NB4 (cell line): Measurements from ENCODE around the gene PIP5K1C.

Source experiments
- TF ChIP-seq, protein P1 (sequence below): IDR thresholded peaks from one replicate; pipeline ENCODE4 v1.5.1; 2012; ENCODE audit warnings: low read depth, low read length
- TF ChIP-seq, protein P2 (sequence below): IDR thresholded peaks from 2 replicates; pipeline ENCODE4 v1.6.1; 2011; ENCODE audit warnings: low read depth, low read length

DNA sequence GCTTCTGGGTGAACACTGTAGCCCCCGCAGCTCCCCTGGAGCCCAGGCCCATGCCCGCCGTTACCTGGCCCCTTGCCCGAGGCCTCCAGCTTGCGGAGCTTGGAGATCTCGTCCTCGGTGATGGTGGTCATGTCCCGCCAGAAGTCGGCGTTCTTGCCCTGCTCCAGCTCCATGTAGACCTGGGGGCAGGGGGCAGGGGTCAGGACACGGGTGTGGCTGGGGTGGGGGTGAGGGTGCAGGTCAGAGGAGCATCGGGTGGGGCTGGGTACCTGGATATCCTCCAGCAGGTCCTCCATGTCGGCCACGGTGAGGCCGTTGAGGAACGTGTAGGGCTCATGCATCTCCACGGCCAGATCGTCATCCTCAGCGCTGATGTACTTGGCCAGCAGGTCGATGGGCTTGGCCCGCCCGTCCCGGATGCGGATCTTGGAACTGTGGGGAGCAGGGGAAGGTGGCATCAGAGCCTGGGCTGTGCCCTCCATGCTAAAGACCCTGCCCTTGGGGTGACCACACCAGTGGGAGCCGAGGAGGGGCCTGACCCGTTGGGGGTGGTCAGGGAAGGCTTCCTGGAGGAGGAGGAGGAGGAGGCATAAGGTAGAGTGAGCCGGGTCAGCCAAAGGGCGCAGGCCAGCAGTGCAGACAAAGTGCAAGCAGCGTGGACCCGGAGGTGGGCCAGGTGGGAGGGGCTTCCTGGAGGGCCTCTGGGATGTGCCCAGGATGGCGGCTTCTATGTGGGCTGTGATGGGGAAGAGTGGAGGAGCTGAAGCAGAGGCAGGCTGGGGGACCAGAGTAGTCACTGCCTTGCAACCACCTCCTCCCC lies 81.2 kb downstream of the PIP5K1C start:
- TF ChIP-seq, protein P1, sequence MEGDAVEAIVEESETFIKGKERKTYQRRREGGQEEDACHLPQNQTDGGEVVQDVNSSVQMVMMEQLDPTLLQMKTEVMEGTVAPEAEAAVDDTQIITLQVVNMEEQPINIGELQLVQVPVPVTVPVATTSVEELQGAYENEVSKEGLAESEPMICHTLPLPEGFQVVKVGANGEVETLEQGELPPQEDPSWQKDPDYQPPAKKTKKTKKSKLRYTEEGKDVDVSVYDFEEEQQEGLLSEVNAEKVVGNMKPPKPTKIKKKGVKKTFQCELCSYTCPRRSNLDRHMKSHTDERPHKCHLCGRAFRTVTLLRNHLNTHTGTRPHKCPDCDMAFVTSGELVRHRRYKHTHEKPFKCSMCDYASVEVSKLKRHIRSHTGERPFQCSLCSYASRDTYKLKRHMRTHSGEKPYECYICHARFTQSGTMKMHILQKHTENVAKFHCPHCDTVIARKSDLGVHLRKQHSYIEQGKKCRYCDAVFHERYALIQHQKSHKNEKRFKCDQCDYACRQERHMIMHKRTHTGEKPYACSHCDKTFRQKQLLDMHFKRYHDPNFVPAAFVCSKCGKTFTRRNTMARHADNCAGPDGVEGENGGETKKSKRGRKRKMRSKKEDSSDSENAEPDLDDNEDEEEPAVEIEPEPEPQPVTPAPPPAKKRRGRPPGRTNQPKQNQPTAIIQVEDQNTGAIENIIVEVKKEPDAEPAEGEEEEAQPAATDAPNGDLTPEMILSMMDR, result no peak
- TF ChIP-seq, protein P2, sequence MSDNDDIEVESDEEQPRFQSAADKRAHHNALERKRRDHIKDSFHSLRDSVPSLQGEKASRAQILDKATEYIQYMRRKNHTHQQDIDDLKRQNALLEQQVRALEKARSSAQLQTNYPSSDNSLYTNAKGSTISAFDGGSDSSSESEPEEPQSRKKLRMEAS, result no peak
